SK-N-SH (cell line): Measurements from ENCODE around the gene MON2. TPM values are rescaled to one million over a fixed set of nuclear protein-coding genes. Genes with fewer than 3 reads are reported as not detected.

Experiments
- CTCF ChIA-PET: fragments of 300-600, 350-600 bp; formaldehyde crosslinking; extraction: SDS; loops from one replicate; lab custom pipeline; 2021; lab: Yijun Ruan, JAX
- POLR2A ChIA-PET: fragments of 350-600 bp; sonication (Branson Sonifier 250); formaldehyde crosslinking; extraction: SDS; loops from one replicate; lab custom pipeline; 2020; ENCODE audit warnings: antibody characterized with exemption, inconsistent platforms; lab: Yijun Ruan, JAX
- DNase-seq: peaks from one replicate; pipeline ENCODE4 v3.0.0; 2012
- H2AFZ ChIP-seq: fragments of 200-600 bp; sonication (generic); 2 replicates; pipeline ENCODE4 v1.8.1; 2016; ENCODE audit warnings: antibody characterized with exemption, mild to moderate bottlenecking, low read depth
- H3F3A ChIP-seq: fragments of 200-600 bp; sonication (generic); replicated peaks from 2 replicates; pipeline ENCODE3; 2016; ENCODE audit warnings: antibody characterized with exemption, mild to moderate bottlenecking; ENCODE audit not compliant: insufficient read depth
- H3K27ac ChIP-seq, 2 experiments: fragments of 200-500 bp in 1 of 2; fragments of 200-600 bp in 1 of 2; sonication (Bioruptor generic) in 1 of 2; sonication (generic), shearing (Covaris generic) in 1 of 2; 2 replicates each; pipeline versions ENCODE4 v1.5.1 to v1.6.1; 2014 to 2016; ENCODE audit warnings: low read depth in 2 of 2, inconsistent platforms in 1 of 2, low read length in 1 of 2, mild to moderate bottlenecking in 1 of 2, mixed read lengths in 1 of 2
- H3K27me3 ChIP-seq: fragments of 200-600 bp; sonication (generic), shearing (Covaris generic); 2 replicates; pipeline ENCODE4 v1.6.1; 2016; ENCODE audit warnings: mixed run types; ENCODE audit not compliant: insufficient read depth
- H3K36me3 ChIP-seq, 2 experiments: fragments of 200-500 bp in 1 of 2; fragments of 200-600 bp in 1 of 2; sonication (Bioruptor generic) in 1 of 2; sonication (generic) in 1 of 2; replicated peaks in 1 of 2; 2 replicates each; pipeline versions ENCODE3 to v1.5.1; 2014 to 2016; ENCODE audit warnings: low read length in 1 of 2, mild to moderate bottlenecking in 1 of 2; ENCODE audit not compliant: insufficient read depth in 2 of 2, control insufficient read depth in 1 of 2
- H3K4me1 ChIP-seq, 2 experiments: fragments of 200-500 bp in 1 of 2; fragments of 200-600 bp in 1 of 2; sonication (Bioruptor generic) in 1 of 2; sonication (generic), shearing (Covaris generic) in 1 of 2; 2 replicates each; pipeline versions ENCODE4 v1.5.1 to v1.6.1; 2014 to 2016; ENCODE audit warnings: low read depth in 1 of 2, low read length in 1 of 2, mixed run types in 1 of 2; ENCODE audit not compliant: insufficient read depth in 2 of 2, control insufficient read depth in 1 of 2
- H3K4me2 ChIP-seq: fragments of 200-600 bp; sonication (generic), shearing (Covaris generic); 2 replicates; pipeline ENCODE4 v1.6.1; 2017; ENCODE audit warnings: mixed run types
- H3K4me3 ChIP-seq, 2 experiments: fragments of 200-500 bp in 1 of 2; fragments of 200-600 bp in 1 of 2; sonication (Bioruptor generic) in 1 of 2; sonication (generic), shearing (Covaris generic) in 1 of 2; 2 replicates each; pipeline versions ENCODE4 v1.5.1 to v1.8.1; 2014 to 2016; ENCODE audit warnings: low read depth in 2 of 2, inconsistent platforms in 1 of 2, low read length in 1 of 2, mild to moderate bottlenecking in 1 of 2, mixed read lengths in 1 of 2, moderate library complexity in 1 of 2
- H3K79me2 ChIP-seq: fragments of 200-600 bp; sonication (generic); 2 replicates; pipeline ENCODE4 v1.8.1; 2017; ENCODE audit warnings: mild to moderate bottlenecking; ENCODE audit not compliant: insufficient read depth
- H3K9ac ChIP-seq: fragments of 200-600 bp; sonication (generic); 2 replicates; pipeline ENCODE4 v1.6.1; 2017; ENCODE audit warnings: mixed run types
- H3K9me2 ChIP-seq: fragments of 200-600 bp; sonication (generic); 2 replicates; pipeline ENCODE4 v1.6.1; 2017; ENCODE audit warnings: mixed run types
- H3K9me3 ChIP-seq: fragments of 200-600 bp; sonication (generic); 2 replicates; pipeline ENCODE4 v1.6.1; 2017; ENCODE audit warnings: mixed run types, mild to moderate bottlenecking, moderate library complexity
- H4K20me1 ChIP-seq: fragments of 200-600 bp; sonication (generic); 2 replicates; pipeline ENCODE4 v1.6.1; 2017; ENCODE audit warnings: mild to moderate bottlenecking, mixed run types; ENCODE audit not compliant: insufficient read depth
- NRF1 ChIP-seq: IDR thresholded peaks from 2 replicates; pipeline ENCODE4 v1.6.1; 2012; ENCODE audit warnings: low read depth, mild to moderate bottlenecking, low read length
- POLR2AphosphoS5 ChIP-seq: IDR thresholded peaks from 2 replicates; pipeline ENCODE4 v1.6.1; 2012; ENCODE audit warnings: low read depth, low read length
- RAD21 ChIP-seq: IDR thresholded peaks from 2 replicates; pipeline ENCODE4 v1.6.1; 2012; ENCODE audit warnings: mild to moderate bottlenecking, low read length
- SMC3 ChIP-seq: IDR thresholded peaks from 2 replicates; pipeline ENCODE4 v1.6.1; 2012; ENCODE audit warnings: low read depth, low read length, improper control_type of control experiment
- YY1 ChIP-seq: IDR thresholded peaks from 2 replicates; pipeline ENCODE4 v1.4.0; 2012; ENCODE audit warnings: low read depth, mild to moderate bottlenecking
- WGBS: methylation state at CpG from one replicate; pipeline ENCODE4 v1.1.6; 2017; ENCODE audit warnings: low lambda C conversion rate; 5-methylcytosine and 5-hydroxymethylcytosine counted together
- polyA plus RNA-seq, 3 experiments: library from polyadenylated mRNA; depleted of rRNA; stranded (reverse); fragments of >200 nt; gene quantifications; 2 replicates each; pipeline ENCODE4 v1.2.3, GENCODE V29; 2012
- TF ChIP-seq, protein P1 (sequence below): IDR thresholded peaks from 2 replicates; pipeline ENCODE4 v1.6.1; 2012; ENCODE audit warnings: mild to moderate bottlenecking, low read depth, low read length, moderate library complexity
- TF ChIP-seq, protein P2 (sequence below): IDR thresholded peaks from 2 replicates; pipeline ENCODE4; 2012
- TF ChIP-seq, protein P3 (sequence below): IDR thresholded peaks from 2 replicates; pipeline ENCODE4 v1.4.0; 2012; ENCODE audit warnings: low read depth, borderline replicate concordance
- TF ChIP-seq, protein P4 (sequence below): fragments of 200-600 bp; sonication (generic); IDR thresholded peaks from 2 replicates; pipeline ENCODE4 v1.6.1; 2017; ENCODE audit warnings: antibody characterized with exemption, mild to moderate bottlenecking, moderate library complexity
- TF ChIP-seq, protein P5 (sequence below): fragments of 150-350 bp; IDR thresholded peaks from 2 replicates; pipeline ENCODE4 v1.6.1; 2017; ENCODE audit warnings: antibody characterized with exemption, low read length, low read depth, borderline replicate concordance

The MON2 gene
- polyA plus RNA-seq, 1 of the 3 experiments (the other 2 are of a cell fraction), result 4.4 TPM

DNA sequence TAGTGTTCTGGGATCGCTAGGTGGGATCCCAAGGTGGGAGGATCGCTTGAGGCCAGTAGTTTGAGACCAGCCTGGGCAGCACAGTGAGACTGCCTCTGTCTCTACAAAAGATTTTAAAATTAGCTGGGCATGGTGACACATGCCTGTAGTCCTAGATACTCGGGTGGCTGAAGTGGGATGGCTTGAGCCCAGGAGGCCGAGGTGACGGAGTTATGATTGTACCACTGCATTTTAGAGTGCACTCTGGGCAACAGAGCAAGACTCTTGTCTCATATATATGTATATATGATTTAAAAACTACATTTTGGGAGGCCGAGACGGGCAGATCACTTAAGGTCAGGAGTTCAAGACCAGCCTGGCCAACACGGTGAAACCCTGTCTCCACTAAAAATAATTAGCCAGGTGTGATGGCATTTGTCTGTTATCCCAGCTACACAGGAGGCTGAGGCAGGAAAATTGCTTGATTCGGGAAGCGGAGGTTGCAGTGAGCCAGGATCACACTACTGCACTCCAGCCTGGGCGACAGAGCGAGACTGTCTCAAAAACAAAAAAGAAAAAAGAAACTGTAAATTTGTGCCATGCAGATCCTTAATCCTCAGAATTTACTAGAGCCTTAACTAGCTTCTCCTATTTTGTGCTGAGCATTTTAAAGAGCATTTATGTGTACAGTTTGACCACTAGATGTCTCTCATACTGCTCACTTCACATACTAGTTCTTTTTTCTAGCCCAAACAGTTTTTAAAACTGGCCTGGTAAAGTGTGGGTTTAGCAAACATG is 114.8 kb downstream of the MON2 start:
- H3F3A ChIP-seq, result peaks cover 23% of the 10 kb centered on the region
- no peak overlapping the region for H3K27ac ChIP-seq
- H3K9me2 ChIP-seq, result no peaks in the 10 kb centered on the region
- H3K9ac ChIP-seq, result no peak overlapping the region
- POLR2A ChIA-PET, result interaction anchor here (1.2 kb wide), 1 partner anchor 21 kb away, joined by 8 read pairs; no protein-coding TSS in a partner anchor
- H3K27me3 ChIP-seq, result no peaks in the 10 kb centered on the region
- H3K36me3 ChIP-seq, result peaks cover 26 to 34% of the 10 kb centered on the region in 2 experiments
- no peaks in the 10 kb centered on the region for H3K9me3 ChIP-seq
- no peaks in the 10 kb centered on the region for H4K20me1 ChIP-seq
- H2AFZ ChIP-seq, result no peak overlapping the region
- H3K4me3 ChIP-seq, result no peak overlapping the region; a peak in 1 of 4 replicates
- H3K79me2 ChIP-seq, result no peaks in the 10 kb centered on the region
- DNase-seq, result peak; percentile 39
- WGBS, result 90% methylated on average over 11 of the region's 12 CpGs
- H3K4me2 ChIP-seq, result no peak overlapping the region
- no peaks in the 10 kb centered on the region for H3K4me1 ChIP-seq
- CTCF ChIA-PET, result interaction anchor here (0.6 to 9.1 kb wide), 29 partner anchors 8 to 232 kb away, joined by 3 to 200 read pairs (median 5); partner anchors contain the start of gene MON2
- TF ChIP-seq, protein P1, sequence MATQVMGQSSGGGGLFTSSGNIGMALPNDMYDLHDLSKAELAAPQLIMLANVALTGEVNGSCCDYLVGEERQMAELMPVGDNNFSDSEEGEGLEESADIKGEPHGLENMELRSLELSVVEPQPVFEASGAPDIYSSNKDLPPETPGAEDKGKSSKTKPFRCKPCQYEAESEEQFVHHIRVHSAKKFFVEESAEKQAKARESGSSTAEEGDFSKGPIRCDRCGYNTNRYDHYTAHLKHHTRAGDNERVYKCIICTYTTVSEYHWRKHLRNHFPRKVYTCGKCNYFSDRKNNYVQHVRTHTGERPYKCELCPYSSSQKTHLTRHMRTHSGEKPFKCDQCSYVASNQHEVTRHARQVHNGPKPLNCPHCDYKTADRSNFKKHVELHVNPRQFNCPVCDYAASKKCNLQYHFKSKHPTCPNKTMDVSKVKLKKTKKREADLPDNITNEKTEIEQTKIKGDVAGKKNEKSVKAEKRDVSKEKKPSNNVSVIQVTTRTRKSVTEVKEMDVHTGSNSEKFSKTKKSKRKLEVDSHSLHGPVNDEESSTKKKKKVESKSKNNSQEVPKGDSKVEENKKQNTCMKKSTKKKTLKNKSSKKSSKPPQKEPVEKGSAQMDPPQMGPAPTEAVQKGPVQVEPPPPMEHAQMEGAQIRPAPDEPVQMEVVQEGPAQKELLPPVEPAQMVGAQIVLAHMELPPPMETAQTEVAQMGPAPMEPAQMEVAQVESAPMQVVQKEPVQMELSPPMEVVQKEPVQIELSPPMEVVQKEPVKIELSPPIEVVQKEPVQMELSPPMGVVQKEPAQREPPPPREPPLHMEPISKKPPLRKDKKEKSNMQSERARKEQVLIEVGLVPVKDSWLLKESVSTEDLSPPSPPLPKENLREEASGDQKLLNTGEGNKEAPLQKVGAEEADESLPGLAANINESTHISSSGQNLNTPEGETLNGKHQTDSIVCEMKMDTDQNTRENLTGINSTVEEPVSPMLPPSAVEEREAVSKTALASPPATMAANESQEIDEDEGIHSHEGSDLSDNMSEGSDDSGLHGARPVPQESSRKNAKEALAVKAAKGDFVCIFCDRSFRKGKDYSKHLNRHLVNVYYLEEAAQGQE, result no peak
- TF ChIP-seq, protein P2, sequence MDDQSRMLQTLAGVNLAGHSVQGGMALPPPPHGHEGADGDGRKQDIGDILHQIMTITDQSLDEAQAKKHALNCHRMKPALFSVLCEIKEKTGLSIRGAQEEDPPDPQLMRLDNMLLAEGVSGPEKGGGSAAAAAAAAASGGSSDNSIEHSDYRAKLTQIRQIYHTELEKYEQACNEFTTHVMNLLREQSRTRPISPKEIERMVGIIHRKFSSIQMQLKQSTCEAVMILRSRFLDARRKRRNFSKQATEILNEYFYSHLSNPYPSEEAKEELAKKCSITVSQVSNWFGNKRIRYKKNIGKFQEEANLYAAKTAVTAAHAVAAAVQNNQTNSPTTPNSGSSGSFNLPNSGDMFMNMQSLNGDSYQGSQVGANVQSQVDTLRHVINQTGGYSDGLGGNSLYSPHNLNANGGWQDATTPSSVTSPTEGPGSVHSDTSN, result no peak
- TF ChIP-seq, protein P3, sequence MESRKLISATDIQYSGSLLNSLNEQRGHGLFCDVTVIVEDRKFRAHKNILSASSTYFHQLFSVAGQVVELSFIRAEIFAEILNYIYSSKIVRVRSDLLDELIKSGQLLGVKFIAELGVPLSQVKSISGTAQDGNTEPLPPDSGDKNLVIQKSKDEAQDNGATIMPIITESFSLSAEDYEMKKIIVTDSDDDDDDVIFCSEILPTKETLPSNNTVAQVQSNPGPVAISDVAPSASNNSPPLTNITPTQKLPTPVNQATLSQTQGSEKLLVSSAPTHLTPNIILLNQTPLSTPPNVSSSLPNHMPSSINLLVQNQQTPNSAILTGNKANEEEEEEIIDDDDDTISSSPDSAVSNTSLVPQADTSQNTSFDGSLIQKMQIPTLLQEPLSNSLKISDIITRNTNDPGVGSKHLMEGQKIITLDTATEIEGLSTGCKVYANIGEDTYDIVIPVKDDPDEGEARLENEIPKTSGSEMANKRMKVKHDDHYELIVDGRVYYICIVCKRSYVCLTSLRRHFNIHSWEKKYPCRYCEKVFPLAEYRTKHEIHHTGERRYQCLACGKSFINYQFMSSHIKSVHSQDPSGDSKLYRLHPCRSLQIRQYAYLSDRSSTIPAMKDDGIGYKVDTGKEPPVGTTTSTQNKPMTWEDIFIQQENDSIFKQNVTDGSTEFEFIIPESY, result no peak
- TF ChIP-seq, protein P4, sequence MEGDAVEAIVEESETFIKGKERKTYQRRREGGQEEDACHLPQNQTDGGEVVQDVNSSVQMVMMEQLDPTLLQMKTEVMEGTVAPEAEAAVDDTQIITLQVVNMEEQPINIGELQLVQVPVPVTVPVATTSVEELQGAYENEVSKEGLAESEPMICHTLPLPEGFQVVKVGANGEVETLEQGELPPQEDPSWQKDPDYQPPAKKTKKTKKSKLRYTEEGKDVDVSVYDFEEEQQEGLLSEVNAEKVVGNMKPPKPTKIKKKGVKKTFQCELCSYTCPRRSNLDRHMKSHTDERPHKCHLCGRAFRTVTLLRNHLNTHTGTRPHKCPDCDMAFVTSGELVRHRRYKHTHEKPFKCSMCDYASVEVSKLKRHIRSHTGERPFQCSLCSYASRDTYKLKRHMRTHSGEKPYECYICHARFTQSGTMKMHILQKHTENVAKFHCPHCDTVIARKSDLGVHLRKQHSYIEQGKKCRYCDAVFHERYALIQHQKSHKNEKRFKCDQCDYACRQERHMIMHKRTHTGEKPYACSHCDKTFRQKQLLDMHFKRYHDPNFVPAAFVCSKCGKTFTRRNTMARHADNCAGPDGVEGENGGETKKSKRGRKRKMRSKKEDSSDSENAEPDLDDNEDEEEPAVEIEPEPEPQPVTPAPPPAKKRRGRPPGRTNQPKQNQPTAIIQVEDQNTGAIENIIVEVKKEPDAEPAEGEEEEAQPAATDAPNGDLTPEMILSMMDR, result peak; percentile 78
- TF ChIP-seq NRF1, result no peak
- TF ChIP-seq SMC3, result peak; percentile 86
- TF ChIP-seq, protein P5, sequence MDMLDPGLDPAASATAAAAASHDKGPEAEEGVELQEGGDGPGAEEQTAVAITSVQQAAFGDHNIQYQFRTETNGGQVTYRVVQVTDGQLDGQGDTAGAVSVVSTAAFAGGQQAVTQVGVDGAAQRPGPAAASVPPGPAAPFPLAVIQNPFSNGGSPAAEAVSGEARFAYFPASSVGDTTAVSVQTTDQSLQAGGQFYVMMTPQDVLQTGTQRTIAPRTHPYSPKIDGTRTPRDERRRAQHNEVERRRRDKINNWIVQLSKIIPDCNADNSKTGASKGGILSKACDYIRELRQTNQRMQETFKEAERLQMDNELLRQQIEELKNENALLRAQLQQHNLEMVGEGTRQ, result no peak
- TF ChIP-seq YY1, result no peak
- peak; percentile 82 for TF ChIP-seq RAD21
- no peak for TF ChIP-seq POLR2AphosphoS5
